Liver (tissue), 9 donors: ENCODE data around the gene TOP1. TPM values are rescaled to one million over a fixed set of nuclear protein-coding genes. Genes with fewer than 3 reads are reported as not detected.

Experiments used
- DNase-seq: peaks from one replicate; pipeline ENCODE4 v3.0.0-alpha.2; 2017; ENCODE audit warnings: low spot score
- H3K27ac ChIP-seq, 2 donors: one replicate each; pipeline ENCODE4 v1.7.0; 2013; ENCODE audit warnings: inconsistent platforms in 2 of 2, low read length in 2 of 2, control low read depth in 1 of 2, low read depth in 1 of 2, mild to moderate bottlenecking in 1 of 2
- H3K27me3 ChIP-seq, 4 donors: one replicate each; pipeline versions ENCODE4 v1.6.1 to v1.7.0; 2013; ENCODE audit warnings: low read length in 3 of 4, inconsistent platforms in 1 of 4, mild to moderate bottlenecking in 1 of 4, moderate library complexity in 1 of 4; ENCODE audit not compliant: control insufficient read depth in 4 of 4, insufficient read depth in 4 of 4
- H3K36me3 ChIP-seq, 4 donors: one replicate each; pipeline versions ENCODE4 v1.6.1 to v1.7.0; 2013; ENCODE audit warnings: low read length in 3 of 4, mild to moderate bottlenecking in 3 of 4, low read depth in 1 of 4, moderate library complexity in 1 of 4; ENCODE audit not compliant: control insufficient read depth in 4 of 4, insufficient read depth in 3 of 4
- H3K4me1 ChIP-seq, 4 donors: one replicate each; pipeline versions ENCODE4 v1.6.1 to v1.7.0; 2013; ENCODE audit warnings: low read length in 3 of 4, mild to moderate bottlenecking in 3 of 4, moderate library complexity in 1 of 4; ENCODE audit not compliant: control insufficient read depth in 4 of 4, insufficient read depth in 4 of 4
- H3K4me3 ChIP-seq, 3 donors: one replicate each; pipeline versions ENCODE4 v1.6.1 to v1.7.0; 2013; ENCODE audit warnings: low read length in 3 of 3, control low read depth in 1 of 3, low read depth in 1 of 3, mild to moderate bottlenecking in 1 of 3
- H3K9ac ChIP-seq, 2 donors: one replicate each; pipeline ENCODE4 v1.7.0; 2013; ENCODE audit warnings: low read length in 2 of 2, mild to moderate bottlenecking in 2 of 2, moderate library complexity in 2 of 2, control low read depth in 1 of 2, low read depth in 1 of 2
- H3K9me3 ChIP-seq, 4 donors: one replicate each; pipeline versions ENCODE4 v1.6.1 to v1.7.0; 2013; ENCODE audit warnings: low read length in 3 of 4; ENCODE audit not compliant: control insufficient read depth in 4 of 4
- EGR1 ChIP-seq, 2 donors: IDR thresholded peaks; 2 replicates each; pipeline ENCODE4 v1.6.1; 2016 to 2018; ENCODE audit warnings: antibody characterized with exemption in 2 of 2, low read depth in 2 of 2
- FOXA1 ChIP-seq: IDR thresholded peaks from 2 replicates; pipeline ENCODE4 v1.6.1; 2016; ENCODE audit warnings: antibody characterized with exemption
- FOXA2 ChIP-seq: IDR thresholded peaks from 2 replicates; pipeline ENCODE4 v1.6.1; 2016; ENCODE audit warnings: antibody characterized with exemption
- GABPA ChIP-seq, 2 donors: IDR thresholded peaks in 1 of 2; conservative IDR thresholded peaks in 1 of 2; 2 replicates each; pipeline ENCODE4 v1.6.1; 2016; ENCODE audit warnings: antibody characterized with exemption in 2 of 2, mild to moderate bottlenecking in 1 of 2, moderate library complexity in 1 of 2
- HNF4A ChIP-seq, 2 donors: conservative IDR thresholded peaks; 2 replicates each; pipeline ENCODE4 v1.6.1; 2016; ENCODE audit warnings: antibody characterized with exemption in 2 of 2, mild to moderate bottlenecking in 2 of 2
- HNF4G ChIP-seq: IDR thresholded peaks from 2 replicates; pipeline ENCODE4 v1.6.1; 2016; ENCODE audit warnings: antibody characterized with exemption
- JUND ChIP-seq, 2 donors: IDR thresholded peaks; 2 replicates each; pipeline ENCODE4 v1.6.1; 2016; ENCODE audit warnings: antibody characterized with exemption in 2 of 2
- NR2F2 ChIP-seq: IDR thresholded peaks from 2 replicates; pipeline ENCODE4 v1.6.1; 2016; ENCODE audit warnings: antibody characterized with exemption
- RAD21 ChIP-seq, 2 donors: IDR thresholded peaks; 2 replicates each; pipeline ENCODE4 v1.6.1; 2016; ENCODE audit warnings: antibody characterized with exemption in 2 of 2, mild to moderate bottlenecking in 2 of 2
- RXRA ChIP-seq, 2 donors: IDR thresholded peaks; 2 replicates each; pipeline ENCODE4 v1.6.1; 2017 to 2018; ENCODE audit warnings: antibody characterized with exemption in 2 of 2, mild to moderate bottlenecking in 1 of 2
- SP1 ChIP-seq: IDR thresholded peaks from 2 replicates; pipeline ENCODE4 v1.6.1; 2018; ENCODE audit warnings: antibody characterized with exemption, mild to moderate bottlenecking
- TAF1 ChIP-seq: conservative IDR thresholded peaks from 2 replicates; pipeline ENCODE4 v1.6.1; 2016; ENCODE audit warnings: antibody characterized with exemption, mild to moderate bottlenecking
- YY1 ChIP-seq: IDR thresholded peaks from 2 replicates; pipeline ENCODE4 v1.6.1; 2016; ENCODE audit warnings: antibody characterized with exemption, mild to moderate bottlenecking
- WGBS: extraction: QIAGEN DNeasy Blood & Tissue Kit; methylation state at CpG from one replicate; pipeline ENCODE4 v1.1.7; 2013; 5-methylcytosine and 5-hydroxymethylcytosine counted together
- polyA plus RNA-seq, 2 donors: library from polyadenylated mRNA; stranded (reverse) in 1 of 2; unstranded in 1 of 2; fragments of 200-250 nt in 1 of 2; fragments of >200 nt in 1 of 2; fragmentation: Nextera tagmentation in 1 of 2; extraction: Ambion mirVana in 1 of 2; gene quantifications; one replicate each; pipeline versions ENCODE4 v1.2.1 to v1.2.3, GENCODE V29; 2013 to 2015
- total RNA-seq, 2 donors: library from RNA; depleted of rRNA; stranded (reverse); fragments of >200 nt; gene quantifications; one replicate each; pipeline ENCODE4 v1.2.3, GENCODE V29; 2014
- TF ChIP-seq, protein P1 (sequence below): IDR thresholded peaks from 2 replicates; pipeline ENCODE4 v1.6.1; 2016; ENCODE audit warnings: antibody characterized with exemption
- TF ChIP-seq, protein P2 (sequence below): IDR thresholded peaks from 2 replicates; pipeline ENCODE4 v1.6.1; 2016; ENCODE audit warnings: antibody characterized with exemption
- TF ChIP-seq, protein P3 (sequence below): fragments of 150-350 bp; IDR thresholded peaks from 2 replicates; pipeline ENCODE4 v1.5.1; 2017; ENCODE audit warnings: improper control_type of control experiment, low read depth, low read length; ENCODE audit not compliant: missing input control
- TF ChIP-seq, protein P4 (sequence below): IDR thresholded peaks from 2 replicates; pipeline ENCODE4 v1.6.1; 2016; ENCODE audit warnings: antibody characterized with exemption, mild to moderate bottlenecking
- TF ChIP-seq, protein P5 (sequence below): IDR thresholded peaks from 2 replicates; pipeline ENCODE4 v1.6.1; 2016; ENCODE audit warnings: antibody characterized with exemption
- donor health status: healthy.
- donor health status: healthy.
- donor health status: healthy.
- donor health status: healthy.
- donor health status: healthy.

TOP1 gene
- total and polyA plus RNA-seq, 4 donors, result 13.7 to 62.1 (median 19.4) TPM

DNA sequence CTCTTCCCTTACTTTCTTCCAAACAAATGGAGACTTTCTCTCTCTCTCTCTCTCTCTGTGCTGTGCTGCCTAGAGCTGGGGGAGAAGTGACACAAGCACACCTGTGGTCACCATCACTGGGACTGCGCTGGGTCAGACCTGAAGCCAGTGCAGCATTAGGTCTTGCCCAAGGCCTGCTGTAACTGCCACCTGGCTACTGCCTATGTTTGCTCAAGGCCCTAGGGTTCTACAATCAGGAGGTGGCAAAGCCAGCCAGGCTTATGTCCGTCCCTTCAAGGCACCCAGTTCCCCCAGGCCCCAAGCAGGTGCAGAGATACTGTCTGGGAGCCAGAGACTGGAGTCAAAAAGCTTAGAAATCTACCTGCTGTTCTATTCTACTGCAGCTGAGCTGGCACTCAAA, 49.4 kb upstream of the TOP1 start:
- H3K9me3 ChIP-seq, result peaks cover 0 to 11% (median under 1%) of the 10 kb centered on the region in 4 donors
- no peak overlapping the region for H3K27ac ChIP-seq
- no peak for DNase-seq
- TF ChIP-seq JUND (IDR thresholded peaks at IDR 0.05), result no peak
- no peak for TF ChIP-seq HNF4G
- TF ChIP-seq, protein P1, sequence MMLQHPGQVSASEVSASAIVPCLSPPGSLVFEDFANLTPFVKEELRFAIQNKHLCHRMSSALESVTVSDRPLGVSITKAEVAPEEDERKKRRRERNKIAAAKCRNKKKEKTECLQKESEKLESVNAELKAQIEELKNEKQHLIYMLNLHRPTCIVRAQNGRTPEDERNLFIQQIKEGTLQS, result no peak
- TF ChIP-seq, protein P2, sequence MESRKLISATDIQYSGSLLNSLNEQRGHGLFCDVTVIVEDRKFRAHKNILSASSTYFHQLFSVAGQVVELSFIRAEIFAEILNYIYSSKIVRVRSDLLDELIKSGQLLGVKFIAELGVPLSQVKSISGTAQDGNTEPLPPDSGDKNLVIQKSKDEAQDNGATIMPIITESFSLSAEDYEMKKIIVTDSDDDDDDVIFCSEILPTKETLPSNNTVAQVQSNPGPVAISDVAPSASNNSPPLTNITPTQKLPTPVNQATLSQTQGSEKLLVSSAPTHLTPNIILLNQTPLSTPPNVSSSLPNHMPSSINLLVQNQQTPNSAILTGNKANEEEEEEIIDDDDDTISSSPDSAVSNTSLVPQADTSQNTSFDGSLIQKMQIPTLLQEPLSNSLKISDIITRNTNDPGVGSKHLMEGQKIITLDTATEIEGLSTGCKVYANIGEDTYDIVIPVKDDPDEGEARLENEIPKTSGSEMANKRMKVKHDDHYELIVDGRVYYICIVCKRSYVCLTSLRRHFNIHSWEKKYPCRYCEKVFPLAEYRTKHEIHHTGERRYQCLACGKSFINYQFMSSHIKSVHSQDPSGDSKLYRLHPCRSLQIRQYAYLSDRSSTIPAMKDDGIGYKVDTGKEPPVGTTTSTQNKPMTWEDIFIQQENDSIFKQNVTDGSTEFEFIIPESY, result no peak
- TF ChIP-seq, protein P3, sequence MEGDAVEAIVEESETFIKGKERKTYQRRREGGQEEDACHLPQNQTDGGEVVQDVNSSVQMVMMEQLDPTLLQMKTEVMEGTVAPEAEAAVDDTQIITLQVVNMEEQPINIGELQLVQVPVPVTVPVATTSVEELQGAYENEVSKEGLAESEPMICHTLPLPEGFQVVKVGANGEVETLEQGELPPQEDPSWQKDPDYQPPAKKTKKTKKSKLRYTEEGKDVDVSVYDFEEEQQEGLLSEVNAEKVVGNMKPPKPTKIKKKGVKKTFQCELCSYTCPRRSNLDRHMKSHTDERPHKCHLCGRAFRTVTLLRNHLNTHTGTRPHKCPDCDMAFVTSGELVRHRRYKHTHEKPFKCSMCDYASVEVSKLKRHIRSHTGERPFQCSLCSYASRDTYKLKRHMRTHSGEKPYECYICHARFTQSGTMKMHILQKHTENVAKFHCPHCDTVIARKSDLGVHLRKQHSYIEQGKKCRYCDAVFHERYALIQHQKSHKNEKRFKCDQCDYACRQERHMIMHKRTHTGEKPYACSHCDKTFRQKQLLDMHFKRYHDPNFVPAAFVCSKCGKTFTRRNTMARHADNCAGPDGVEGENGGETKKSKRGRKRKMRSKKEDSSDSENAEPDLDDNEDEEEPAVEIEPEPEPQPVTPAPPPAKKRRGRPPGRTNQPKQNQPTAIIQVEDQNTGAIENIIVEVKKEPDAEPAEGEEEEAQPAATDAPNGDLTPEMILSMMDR, result no peak
- no peak for TF ChIP-seq YY1
- no peak for TF ChIP-seq FOXA2
- no peak for TF ChIP-seq SP1
- TF ChIP-seq RXRA (IDR thresholded peaks at IDR 0.05), result no peak
- TF ChIP-seq TAF1, result no peak
- TF ChIP-seq EGR1 (IDR thresholded peaks at IDR 0.05; ENCODE audit: low read depth in 2 of 2), result no peak
- no peak for TF ChIP-seq NR2F2
- no peak for TF ChIP-seq RAD21 (IDR thresholded peaks at IDR 0.05)
- TF ChIP-seq, protein P4, sequence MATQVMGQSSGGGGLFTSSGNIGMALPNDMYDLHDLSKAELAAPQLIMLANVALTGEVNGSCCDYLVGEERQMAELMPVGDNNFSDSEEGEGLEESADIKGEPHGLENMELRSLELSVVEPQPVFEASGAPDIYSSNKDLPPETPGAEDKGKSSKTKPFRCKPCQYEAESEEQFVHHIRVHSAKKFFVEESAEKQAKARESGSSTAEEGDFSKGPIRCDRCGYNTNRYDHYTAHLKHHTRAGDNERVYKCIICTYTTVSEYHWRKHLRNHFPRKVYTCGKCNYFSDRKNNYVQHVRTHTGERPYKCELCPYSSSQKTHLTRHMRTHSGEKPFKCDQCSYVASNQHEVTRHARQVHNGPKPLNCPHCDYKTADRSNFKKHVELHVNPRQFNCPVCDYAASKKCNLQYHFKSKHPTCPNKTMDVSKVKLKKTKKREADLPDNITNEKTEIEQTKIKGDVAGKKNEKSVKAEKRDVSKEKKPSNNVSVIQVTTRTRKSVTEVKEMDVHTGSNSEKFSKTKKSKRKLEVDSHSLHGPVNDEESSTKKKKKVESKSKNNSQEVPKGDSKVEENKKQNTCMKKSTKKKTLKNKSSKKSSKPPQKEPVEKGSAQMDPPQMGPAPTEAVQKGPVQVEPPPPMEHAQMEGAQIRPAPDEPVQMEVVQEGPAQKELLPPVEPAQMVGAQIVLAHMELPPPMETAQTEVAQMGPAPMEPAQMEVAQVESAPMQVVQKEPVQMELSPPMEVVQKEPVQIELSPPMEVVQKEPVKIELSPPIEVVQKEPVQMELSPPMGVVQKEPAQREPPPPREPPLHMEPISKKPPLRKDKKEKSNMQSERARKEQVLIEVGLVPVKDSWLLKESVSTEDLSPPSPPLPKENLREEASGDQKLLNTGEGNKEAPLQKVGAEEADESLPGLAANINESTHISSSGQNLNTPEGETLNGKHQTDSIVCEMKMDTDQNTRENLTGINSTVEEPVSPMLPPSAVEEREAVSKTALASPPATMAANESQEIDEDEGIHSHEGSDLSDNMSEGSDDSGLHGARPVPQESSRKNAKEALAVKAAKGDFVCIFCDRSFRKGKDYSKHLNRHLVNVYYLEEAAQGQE, result no peak
- no peak for TF ChIP-seq GABPA (IDR thresholded peaks at IDR 0.05 in 1 of 2, conservative IDR thresholded peaks at IDR 0.05 in 1 of 2)
- no peak for TF ChIP-seq FOXA1
- TF ChIP-seq HNF4A (conservative IDR thresholded peaks at IDR 0.05), result no peak
- TF ChIP-seq, protein P5, sequence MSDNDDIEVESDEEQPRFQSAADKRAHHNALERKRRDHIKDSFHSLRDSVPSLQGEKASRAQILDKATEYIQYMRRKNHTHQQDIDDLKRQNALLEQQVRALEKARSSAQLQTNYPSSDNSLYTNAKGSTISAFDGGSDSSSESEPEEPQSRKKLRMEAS, result no peak
- H3K9ac ChIP-seq, result no peak overlapping the region
- H3K4me1 ChIP-seq, result no peaks in the 10 kb centered on the region
- no peak overlapping the region for H3K4me3 ChIP-seq
- no peaks in the 10 kb centered on the region for H3K36me3 ChIP-seq
- no peaks in the 10 kb centered on the region for H3K27me3 ChIP-seq
- WGBS, result 93% methylated on average over 2 of the region's 2 CpGs
